Neuron (in vitro differentiated cells): ENCODE data around the gene RHEBL1.
A peak's percentile ranks its signal among the peaks of the same experiment; 100 is the strongest.

Source experiments
- H2AFZ ChIP-seq: one replicate; pipeline ENCODE4 v1.6.1; 2013; ENCODE audit warnings: low read depth, mild to moderate bottlenecking, inconsistent platforms, low read length, moderate library complexity
- H3K27me3 ChIP-seq: one replicate; pipeline ENCODE4 v1.6.1; 2013; ENCODE audit warnings: low read length; ENCODE audit not compliant: insufficient read depth
- H3K36me3 ChIP-seq: one replicate; pipeline ENCODE4 v1.6.1; 2013; ENCODE audit warnings: low read length; ENCODE audit not compliant: insufficient read depth
- H3K4me1 ChIP-seq: one replicate; pipeline ENCODE4 v1.6.1; 2013; ENCODE audit warnings: low read length; ENCODE audit not compliant: insufficient read depth
- H3K4me3 ChIP-seq: 2 replicates; pipeline ENCODE4 v1.5.1; 2013; ENCODE audit warnings: mild to moderate bottlenecking, low read length, moderate library complexity
- H3K9me3 ChIP-seq: one replicate; pipeline ENCODE4 v1.6.1; 2013; ENCODE audit warnings: low read length

The RHEBL1 gene

DNA sequence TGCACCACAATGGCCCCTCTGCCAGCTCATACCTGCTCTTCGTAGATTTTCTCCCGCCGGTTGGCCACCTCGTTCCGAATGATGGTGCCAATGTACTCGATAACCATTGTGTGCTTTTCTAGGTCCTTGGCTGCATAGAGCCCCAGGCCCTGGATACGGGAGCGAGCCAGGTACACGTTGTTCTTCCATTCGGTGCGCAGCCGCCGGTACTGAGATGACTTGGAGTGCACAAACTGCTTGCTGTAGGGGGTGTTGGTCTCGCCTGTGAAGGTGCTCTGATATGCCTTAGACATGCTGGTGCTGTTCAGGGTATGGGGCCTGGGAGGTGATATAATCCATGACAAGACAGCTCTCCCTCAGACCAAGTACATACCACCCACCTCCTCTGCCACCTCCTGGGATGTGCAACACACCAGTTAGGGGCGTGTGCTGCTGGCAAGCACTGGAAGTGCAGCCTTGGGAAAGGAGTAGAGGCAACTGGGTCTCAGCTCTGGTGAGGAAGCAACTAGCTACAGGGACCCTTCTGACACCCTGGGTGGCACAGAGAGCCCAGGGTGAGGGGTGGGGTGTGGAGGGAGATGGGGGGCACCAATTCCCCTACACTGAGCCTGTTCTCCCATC lies 47.1 kb downstream of the RHEBL1 start:
- H3K36me3 ChIP-seq, result peaks cover 63% of the 10 kb centered on the region
- no peaks in the 10 kb centered on the region for H3K9me3 ChIP-seq
- H2AFZ ChIP-seq, result no peak overlapping the region
- H3K4me1 ChIP-seq, result peaks cover 13% of the 10 kb centered on the region
- H3K4me3 ChIP-seq, result no peak overlapping the region
- H3K27me3 ChIP-seq, result no peaks in the 10 kb centered on the region

DNA sequence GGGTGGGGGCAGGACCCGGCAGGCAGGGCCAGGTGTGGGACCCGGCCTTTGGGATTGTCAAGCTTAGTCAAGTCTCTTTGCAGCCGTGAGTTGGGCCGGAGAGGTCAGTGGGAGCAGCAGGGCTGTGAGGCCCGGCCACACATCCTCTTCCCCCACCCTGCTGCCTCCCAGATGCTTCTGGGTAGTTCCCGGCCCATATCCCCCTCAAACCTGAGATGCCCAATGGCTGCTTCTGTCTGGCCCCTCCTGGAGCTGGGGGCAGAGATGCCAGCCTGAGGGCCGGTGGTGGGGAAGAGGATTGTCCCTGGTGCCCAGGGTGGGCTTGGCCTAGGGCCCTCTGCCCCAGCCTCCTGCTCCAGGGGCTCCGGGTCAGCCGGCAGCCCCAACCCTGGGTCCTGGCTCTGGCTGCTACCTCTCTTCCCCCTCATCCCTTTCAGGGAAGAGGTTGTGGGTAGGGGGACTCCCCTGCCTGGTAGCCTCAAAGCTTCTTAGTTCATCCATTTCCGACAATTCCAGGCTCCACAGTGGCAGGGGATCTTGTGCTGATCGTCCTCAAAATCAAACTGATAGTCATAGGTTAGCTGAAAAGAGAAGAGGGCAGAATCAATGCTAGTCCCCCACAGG lies 48.4 kb downstream of the RHEBL1 start:
- Histone ChIP-seq H3K36me3 (peaks cover 52% of the 10 kb centered on the region), H3K4me1 (peaks cover 16% of the 10 kb centered on the region), H3K4me3 (no peak overlapping the region), H2AFZ (no peak overlapping the region), H3K27me3 (no peaks in the 10 kb centered on the region), H3K9me3 (no peaks in the 10 kb centered on the region)

DNA sequence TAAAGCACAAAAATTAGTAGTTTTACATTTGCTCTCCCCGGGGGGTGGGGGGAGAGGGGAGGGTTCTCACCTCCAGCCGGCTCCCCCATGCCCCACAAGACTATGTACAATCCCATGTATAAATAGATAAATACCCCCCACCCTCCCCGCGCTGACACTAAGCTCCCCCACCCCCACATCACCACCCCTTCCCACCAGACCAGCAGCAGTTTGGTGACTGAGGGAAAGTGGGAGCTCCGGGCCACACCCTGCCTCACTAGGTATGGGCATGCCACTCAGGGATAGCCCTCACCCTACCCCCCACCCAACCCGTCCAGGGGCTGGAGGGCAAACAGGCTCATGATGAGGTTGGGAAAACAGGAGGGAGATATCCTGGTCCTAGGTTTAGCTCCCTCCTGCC lies 49.3 kb downstream of the RHEBL1 start:
- H3K4me1 ChIP-seq, result peaks cover 16% of the 10 kb centered on the region

GRCh38 chr12:49019443-49020324 lies 50.1 kb downstream of the RHEBL1 start:
- H3K4me1 ChIP-seq, result peaks cover 16% of the 10 kb centered on the region
- no peak overlapping the region for H3K4me3 ChIP-seq
- no peaks in the 10 kb centered on the region for H3K9me3 ChIP-seq

More for the DNA sequence above, 49.3 kb downstream of the RHEBL1 start:
- Histone ChIP-seq H3K36me3 (peaks cover 43% of the 10 kb centered on the region), H3K4me3 (no peak overlapping the region), H3K27me3 (no peaks in the 10 kb centered on the region), H3K9me3 (no peaks in the 10 kb centered on the region), H2AFZ (no peak overlapping the region)

GRCh38 chr12:49019120-49019430 lies 50.7 kb downstream of the RHEBL1 start:
- peaks cover 16% of the 10 kb centered on the region for H3K4me1 ChIP-seq
- H3K36me3 ChIP-seq, result peaks cover 29% of the 10 kb centered on the region
- peak overlapping the region; percentile 69 for H2AFZ ChIP-seq
- no peaks in the 10 kb centered on the region for H3K27me3 ChIP-seq
- peak overlapping the region; percentile 83 for H3K4me3 ChIP-seq
- H3K9me3 ChIP-seq, result no peaks in the 10 kb centered on the region

More at GRCh38 chr12:49019443-49020324, 50.1 kb downstream of the RHEBL1 start:
- no peak overlapping the region for H2AFZ ChIP-seq
- H3K27me3 ChIP-seq, result no peaks in the 10 kb centered on the region
- peaks cover 35% of the 10 kb centered on the region for H3K36me3 ChIP-seq

DNA sequence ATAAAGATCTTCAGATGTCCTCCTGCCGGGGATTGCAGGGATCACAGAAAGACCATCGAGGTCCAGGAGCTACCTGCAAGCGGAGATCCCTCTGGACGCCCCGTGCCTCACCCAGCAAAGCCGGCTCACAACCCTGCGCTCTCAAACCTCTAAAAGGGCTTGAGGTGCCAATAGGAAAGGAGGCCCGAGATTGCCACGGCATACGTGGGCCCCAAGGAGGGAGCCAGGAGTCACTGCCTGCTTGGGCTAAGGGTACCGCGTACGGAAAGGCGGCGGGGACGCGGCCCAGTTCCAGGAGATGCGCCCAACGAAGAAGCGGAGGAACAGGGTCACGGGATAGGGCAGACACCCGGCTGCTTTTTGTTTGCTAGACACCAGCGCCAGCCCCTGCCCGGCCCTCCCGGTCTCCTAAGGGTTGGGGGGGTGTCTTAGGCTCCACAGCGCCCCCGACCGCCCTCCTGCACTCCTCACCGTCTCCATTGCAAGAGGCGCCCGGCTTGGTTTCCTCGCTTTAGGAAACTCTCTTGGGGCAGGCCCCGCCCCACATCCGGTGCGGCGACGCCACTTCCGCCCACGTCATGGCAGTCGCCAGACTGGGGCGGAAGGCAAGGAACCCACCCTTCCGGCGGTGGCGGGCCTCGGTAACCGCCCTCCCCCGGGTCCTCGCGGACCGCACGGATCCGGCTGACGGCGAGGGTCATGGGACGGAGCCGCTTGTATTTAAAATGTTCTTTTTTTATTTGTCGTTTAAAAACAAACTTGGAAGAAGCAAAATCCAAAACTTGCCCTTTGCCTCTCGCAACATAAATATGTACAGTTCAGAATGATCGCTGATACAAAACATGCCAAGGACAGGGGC lies 51.3 kb downstream of the RHEBL1 start, which contains the start of gene PRKAG1:
PRKAG1 (minus strand) TSS at position 516 of the 859 bp plus-strand sequence; CDS start at position 480, 36 bp downstream.
- Histone ChIP-seq H3K4me3 (peak within 1 kb of the TSS; percentile 83), H3K27me3 (no peaks in the 10 kb centered on the region), H3K9me3 (no peaks in the 10 kb centered on the region), H3K4me1 (peaks cover 16% of the 10 kb centered on the region), H2AFZ (peak within 1 kb of the TSS; percentile 69), H3K36me3 (peaks cover 23% of the 10 kb centered on the region)

GRCh38 chr12:49017891-49018260 lies 51.9 kb downstream of the RHEBL1 start:
- Histone ChIP-seq H3K9me3 (no peaks in the 10 kb centered on the region), H3K4me3 (peak overlapping the region; percentile 83), H3K27me3 (no peaks in the 10 kb centered on the region), H2AFZ (peak overlapping the region; percentile 50), H3K36me3 (peaks cover 17% of the 10 kb centered on the region), H3K4me1 (peaks cover 16% of the 10 kb centered on the region)

DNA sequence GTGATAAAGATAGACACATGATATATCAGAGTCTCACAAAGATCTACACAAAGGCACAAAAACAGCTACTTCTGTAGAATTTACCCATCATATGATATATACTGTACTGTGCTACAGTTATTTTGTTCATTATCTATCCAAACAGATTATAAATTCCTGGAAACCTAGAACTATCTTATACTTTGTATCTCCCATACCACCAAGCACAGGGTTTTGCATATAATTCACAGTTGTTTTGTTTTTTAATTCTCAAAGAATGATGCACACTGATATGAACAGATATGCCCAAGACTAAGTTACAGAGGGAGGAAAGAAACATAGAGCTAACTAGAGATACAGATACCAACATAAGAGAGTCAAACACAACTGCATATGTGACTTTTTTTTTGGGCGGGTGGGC lies 54.6 kb downstream of the RHEBL1 start:
- Histone ChIP-seq H2AFZ (no peak overlapping the region), H3K9me3 (no peaks in the 10 kb centered on the region), H3K4me1 (peaks cover 16% of the 10 kb centered on the region), H3K4me3 (no peak overlapping the region), H3K27me3 (no peaks in the 10 kb centered on the region), H3K36me3 (peaks cover 2% of the 10 kb centered on the region)
